SK-N-SH (cell line): Measurements from ENCODE around the gene AFAP1L1. TPM values are rescaled to one million over a fixed set of nuclear protein-coding genes. Genes with fewer than 3 reads are reported as not detected.

Experiments used
- CTCF ChIA-PET: fragments of 300-600, 350-600 bp; formaldehyde crosslinking; extraction: SDS; loops from one replicate; lab custom pipeline; 2021; lab: Yijun Ruan, JAX
- POLR2A ChIA-PET: fragments of 350-600 bp; sonication (Branson Sonifier 250); formaldehyde crosslinking; extraction: SDS; loops from one replicate; lab custom pipeline; 2020; ENCODE audit warnings: antibody characterized with exemption, inconsistent platforms; lab: Yijun Ruan, JAX
- DNase-seq: peaks from one replicate; pipeline ENCODE4 v3.0.0; 2012
- H2AFZ ChIP-seq: fragments of 200-600 bp; sonication (generic); 2 replicates; pipeline ENCODE4 v1.8.1; 2016; ENCODE audit warnings: antibody characterized with exemption, mild to moderate bottlenecking, low read depth
- H3F3A ChIP-seq: fragments of 200-600 bp; sonication (generic); replicated peaks from 2 replicates; pipeline ENCODE3; 2016; ENCODE audit warnings: antibody characterized with exemption, mild to moderate bottlenecking; ENCODE audit not compliant: insufficient read depth
- H3K27ac ChIP-seq, 2 experiments: fragments of 200-500 bp in 1 of 2; fragments of 200-600 bp in 1 of 2; sonication (Bioruptor generic) in 1 of 2; sonication (generic), shearing (Covaris generic) in 1 of 2; 2 replicates each; pipeline versions ENCODE4 v1.5.1 to v1.6.1; 2014 to 2016; ENCODE audit warnings: low read depth in 2 of 2, inconsistent platforms in 1 of 2, low read length in 1 of 2, mild to moderate bottlenecking in 1 of 2, mixed read lengths in 1 of 2
- H3K27me3 ChIP-seq: fragments of 200-600 bp; sonication (generic), shearing (Covaris generic); 2 replicates; pipeline ENCODE4 v1.6.1; 2016; ENCODE audit warnings: mixed run types; ENCODE audit not compliant: insufficient read depth
- H3K36me3 ChIP-seq, 2 experiments: fragments of 200-500 bp in 1 of 2; fragments of 200-600 bp in 1 of 2; sonication (Bioruptor generic) in 1 of 2; sonication (generic) in 1 of 2; replicated peaks in 1 of 2; 2 replicates each; pipeline versions ENCODE3 to v1.5.1; 2014 to 2016; ENCODE audit warnings: low read length in 1 of 2, mild to moderate bottlenecking in 1 of 2; ENCODE audit not compliant: insufficient read depth in 2 of 2, control insufficient read depth in 1 of 2
- H3K4me1 ChIP-seq, 2 experiments: fragments of 200-500 bp in 1 of 2; fragments of 200-600 bp in 1 of 2; sonication (Bioruptor generic) in 1 of 2; sonication (generic), shearing (Covaris generic) in 1 of 2; 2 replicates each; pipeline versions ENCODE4 v1.5.1 to v1.6.1; 2014 to 2016; ENCODE audit warnings: low read depth in 1 of 2, low read length in 1 of 2, mixed run types in 1 of 2; ENCODE audit not compliant: insufficient read depth in 2 of 2, control insufficient read depth in 1 of 2
- H3K4me2 ChIP-seq: fragments of 200-600 bp; sonication (generic), shearing (Covaris generic); 2 replicates; pipeline ENCODE4 v1.6.1; 2017; ENCODE audit warnings: mixed run types
- H3K4me3 ChIP-seq, 2 experiments: fragments of 200-500 bp in 1 of 2; fragments of 200-600 bp in 1 of 2; sonication (Bioruptor generic) in 1 of 2; sonication (generic), shearing (Covaris generic) in 1 of 2; 2 replicates each; pipeline versions ENCODE4 v1.5.1 to v1.8.1; 2014 to 2016; ENCODE audit warnings: low read depth in 2 of 2, inconsistent platforms in 1 of 2, low read length in 1 of 2, mild to moderate bottlenecking in 1 of 2, mixed read lengths in 1 of 2, moderate library complexity in 1 of 2
- H3K79me2 ChIP-seq: fragments of 200-600 bp; sonication (generic); 2 replicates; pipeline ENCODE4 v1.8.1; 2017; ENCODE audit warnings: mild to moderate bottlenecking; ENCODE audit not compliant: insufficient read depth
- H3K9ac ChIP-seq: fragments of 200-600 bp; sonication (generic); 2 replicates; pipeline ENCODE4 v1.6.1; 2017; ENCODE audit warnings: mixed run types
- H3K9me2 ChIP-seq: fragments of 200-600 bp; sonication (generic); 2 replicates; pipeline ENCODE4 v1.6.1; 2017; ENCODE audit warnings: mixed run types
- H3K9me3 ChIP-seq: fragments of 200-600 bp; sonication (generic); 2 replicates; pipeline ENCODE4 v1.6.1; 2017; ENCODE audit warnings: mixed run types, mild to moderate bottlenecking, moderate library complexity
- H4K20me1 ChIP-seq: fragments of 200-600 bp; sonication (generic); 2 replicates; pipeline ENCODE4 v1.6.1; 2017; ENCODE audit warnings: mild to moderate bottlenecking, mixed run types; ENCODE audit not compliant: insufficient read depth
- MAX ChIP-seq: IDR thresholded peaks from 2 replicates; pipeline ENCODE4 v1.4.0; 2012; ENCODE audit warnings: low read depth
- MEF2A ChIP-seq: IDR thresholded peaks from 2 replicates; pipeline ENCODE4 v1.4.0; 2012; ENCODE audit warnings: low read depth, borderline replicate concordance
- NFIC ChIP-seq: IDR thresholded peaks from 2 replicates; pipeline ENCODE4 v1.4.0; 2012; ENCODE audit warnings: borderline replicate concordance
- NRF1 ChIP-seq: IDR thresholded peaks from 2 replicates; pipeline ENCODE4 v1.6.1; 2012; ENCODE audit warnings: low read depth, mild to moderate bottlenecking, low read length
- PBX3 ChIP-seq: IDR thresholded peaks from 2 replicates; pipeline ENCODE4; 2012
- TAF1 ChIP-seq: IDR thresholded peaks from 2 replicates; pipeline ENCODE4 v1.6.1; 2012; ENCODE audit warnings: low read depth, mild to moderate bottlenecking, low read length, moderate library complexity, borderline replicate concordance
- TEAD4 ChIP-seq: IDR thresholded peaks from 2 replicates; pipeline ENCODE4 v1.4.0; 2012; ENCODE audit warnings: mild to moderate bottlenecking, borderline replicate concordance; ENCODE audit not compliant: insufficient read depth
- USF1 ChIP-seq: IDR thresholded peaks from 2 replicates; pipeline ENCODE4 v1.4.0; 2012; ENCODE audit warnings: low read depth, borderline replicate concordance
- WGBS: methylation state at CpG from one replicate; pipeline ENCODE4 v1.1.6; 2017; ENCODE audit warnings: low lambda C conversion rate; 5-methylcytosine and 5-hydroxymethylcytosine counted together
- polyA plus RNA-seq, 3 experiments: library from polyadenylated mRNA; depleted of rRNA; stranded (reverse); fragments of >200 nt; gene quantifications; 2 replicates each; pipeline ENCODE4 v1.2.3, GENCODE V29; 2012

The AFAP1L1 gene
- polyA plus RNA-seq, 1 of the 3 experiments (the other 2 are of a cell fraction): 0.82 TPM

- Histone ChIP-seq H3K4me2 (no peak overlapping the region), H3K9me2 (no peaks in the 10 kb centered on the region), H3K79me2 (no peaks in the 10 kb centered on the region), H3K36me3 (no peaks in the 10 kb centered on the region), H3K27me3 (no peaks in the 10 kb centered on the region), H3K4me1 (peaks cover 0 to 10% of the 10 kb centered on the region in 2 experiments; a peak in 1 of 4 replicates), H3F3A (no peaks in the 10 kb centered on the region), H4K20me1 (no peaks in the 10 kb centered on the region), H2AFZ (no peak overlapping the region), H3K9ac (no peak overlapping the region), H3K27ac (no peak overlapping the region), H3K4me3 (no peak overlapping the region), H3K9me3 (no peaks in the 10 kb centered on the region)
- ChIA-PET CTCF (interaction anchor here (0.7 to 41.4 kb wide), 6 partner anchors 10 to 188 kb away, joined by 3 to 1751 read pairs (median 16); no protein-coding TSS in a partner anchor), POLR2A (no interaction called here)
- TF ChIP-seq NFIC: no peak
- 94% methylated on average over 12 of the region's 12 CpGs for WGBS
- DNase-seq: no peak
Measured at GRCh38 chr5:149376104-149376503, 104.4 kb downstream of the AFAP1L1 start.

- Histone ChIP-seq H3K79me2 (no peaks in the 10 kb centered on the region), H4K20me1 (no peaks in the 10 kb centered on the region), H3K9ac (no peak overlapping the region), H2AFZ (no peak overlapping the region), H3K36me3 (no peaks in the 10 kb centered on the region), H3K9me2 (no peaks in the 10 kb centered on the region), H3K27ac (no peak overlapping the region), H3K4me3 (no peak overlapping the region), H3K9me3 (no peaks in the 10 kb centered on the region), H3K4me2 (no peak overlapping the region), H3F3A (no peaks in the 10 kb centered on the region), H3K4me1 (peaks cover 0 to 16% of the 10 kb centered on the region in 2 experiments; a peak in 1 of 4 replicates), H3K27me3 (no peaks in the 10 kb centered on the region)
- 71% methylated on average over 7 of the region's 7 CpGs for WGBS
- TF ChIP-seq TAF1 (no peak), PBX3 (no peak), MAX (no peak), NRF1 (no peak), TEAD4 (no peak), USF1 (no peak), MEF2A (no peak)
- CTCF ChIA-PET: interaction anchor here (0.8 to 41.4 kb wide), 5 partner anchors 10 to 188 kb away, joined by 3 to 1751 read pairs (median 29); no protein-coding TSS in a partner anchor
- DNase-seq: no peak
- POLR2A ChIA-PET: no interaction called here
Measured at GRCh38 chr5:149376711-149377447, 105.2 kb downstream of the AFAP1L1 start.
